Uterus (tissue), 2 donors: ENCODE measurements around the gene HOXA1.

Experiments
- POLR2A ChIP-seq, 2 donors: fragments of 450-650 bp; IDR thresholded peaks; one replicate each; pipeline ENCODE4 v1.6.1; 2016; ENCODE audit warnings: antibody characterized with exemption in 2 of 2, mild to moderate bottlenecking in 1 of 2, moderate library complexity in 1 of 2
- TF ChIP-seq, protein P1 (sequence below), 4 experiments: fragments of 200-600 bp in 2 of 4; fragments of 450-650 bp in 2 of 4; sonication (generic) in 2 of 4; IDR thresholded peaks; one replicate each; pipeline ENCODE4 v1.5.1; 2016 to 2019; ENCODE audit warnings: antibody characterized with exemption in 4 of 4, mild to moderate bottlenecking in 2 of 4, moderate library complexity in 1 of 4

DNA sequence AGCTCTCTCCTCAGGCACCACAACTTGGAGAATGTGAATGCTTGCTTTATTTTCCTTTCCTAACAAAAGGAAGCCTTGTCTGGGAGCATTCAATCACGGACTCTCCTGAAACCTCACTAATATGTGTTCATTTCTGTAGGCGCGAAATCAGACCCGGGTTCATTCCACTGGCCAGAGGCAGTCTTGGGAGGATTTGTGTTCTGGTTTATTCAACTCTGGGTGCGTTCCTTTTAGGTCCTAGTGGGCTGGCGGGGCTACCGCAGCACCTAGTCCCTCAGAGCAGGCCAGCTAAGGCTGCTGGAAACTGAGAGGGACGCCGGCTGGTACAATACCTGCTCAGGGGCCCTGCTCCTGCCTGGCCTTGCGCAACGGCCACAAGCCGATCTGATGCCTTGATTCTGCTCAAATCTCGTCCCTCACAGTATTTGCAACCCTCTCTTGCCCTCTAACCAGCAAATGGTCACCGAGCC, 27.2 kb upstream of the HOXA1 start:
- TF ChIP-seq POLR2A (IDR thresholded peaks at IDR 0.05) = no peak
- TF ChIP-seq, protein P1, sequence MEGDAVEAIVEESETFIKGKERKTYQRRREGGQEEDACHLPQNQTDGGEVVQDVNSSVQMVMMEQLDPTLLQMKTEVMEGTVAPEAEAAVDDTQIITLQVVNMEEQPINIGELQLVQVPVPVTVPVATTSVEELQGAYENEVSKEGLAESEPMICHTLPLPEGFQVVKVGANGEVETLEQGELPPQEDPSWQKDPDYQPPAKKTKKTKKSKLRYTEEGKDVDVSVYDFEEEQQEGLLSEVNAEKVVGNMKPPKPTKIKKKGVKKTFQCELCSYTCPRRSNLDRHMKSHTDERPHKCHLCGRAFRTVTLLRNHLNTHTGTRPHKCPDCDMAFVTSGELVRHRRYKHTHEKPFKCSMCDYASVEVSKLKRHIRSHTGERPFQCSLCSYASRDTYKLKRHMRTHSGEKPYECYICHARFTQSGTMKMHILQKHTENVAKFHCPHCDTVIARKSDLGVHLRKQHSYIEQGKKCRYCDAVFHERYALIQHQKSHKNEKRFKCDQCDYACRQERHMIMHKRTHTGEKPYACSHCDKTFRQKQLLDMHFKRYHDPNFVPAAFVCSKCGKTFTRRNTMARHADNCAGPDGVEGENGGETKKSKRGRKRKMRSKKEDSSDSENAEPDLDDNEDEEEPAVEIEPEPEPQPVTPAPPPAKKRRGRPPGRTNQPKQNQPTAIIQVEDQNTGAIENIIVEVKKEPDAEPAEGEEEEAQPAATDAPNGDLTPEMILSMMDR (IDR thresholded peaks at IDR 0.05) = no peak
